Measurements from ENCODE around the gene PCNT. TPM values are rescaled to one million over a fixed set of nuclear protein-coding genes. Genes with fewer than 3 reads are reported as not detected.

The PCNT gene
- total RNA-seq, 1 donor, result 21.6 TPM

GRCh38 chr21:46411236-46411635 lies 87.3 kb downstream of the PCNT start:
- H3K4me3 ChIP-seq (ENCODE audit: low read depth, low read length), result no peak overlapping the region
- TF ChIP-seq CTCF (IDR thresholded peaks at IDR 0.05; ENCODE audit: insufficient read depth, low read depth, low read length), result no peak
- no peak for DNase-seq (ENCODE audit: low read depth)

- DNase-seq (ENCODE audit: low read depth), result no peak
- no peak for TF ChIP-seq CTCF (IDR thresholded peaks at IDR 0.05; ENCODE audit: insufficient read depth, low read depth, low read length)
- no peak overlapping the region for H3K4me3 ChIP-seq (ENCODE audit: low read depth, low read length)
These were observed 87.7 kb downstream of the PCNT start for GRCh38 chr21:46411691-46412090.

GRCh38 chr21:46412521-46413364 lies 88.8 kb downstream of the PCNT start:
- no peak overlapping the region for H3K4me3 ChIP-seq (ENCODE audit: low read depth, low read length)
- TF ChIP-seq CTCF (IDR thresholded peaks at IDR 0.05; ENCODE audit: insufficient read depth, low read depth, low read length), result no peak
- no peak for DNase-seq (ENCODE audit: low read depth)

GRCh38 chr21:46413365-46413696 lies 89.4 kb downstream of the PCNT start:
- H3K4me3 ChIP-seq (ENCODE audit: low read depth, low read length), result no peak overlapping the region
- DNase-seq (ENCODE audit: low read depth), result no peak
- TF ChIP-seq CTCF (IDR thresholded peaks at IDR 0.05; ENCODE audit: insufficient read depth, low read depth, low read length), result no peak

- H3K4me3 ChIP-seq (ENCODE audit: low read depth, low read length), result no peak overlapping the region
- DNase-seq (ENCODE audit: low read depth), result no peak
- TF ChIP-seq CTCF (IDR thresholded peaks at IDR 0.05; ENCODE audit: insufficient read depth, low read depth, low read length), result no peak
These were observed 91.0 kb downstream of the PCNT start for GRCh38 chr21:46414965-46415275.

- no peak for DNase-seq (ENCODE audit: low read depth)
- no peak overlapping the region for H3K4me3 ChIP-seq (ENCODE audit: low read depth, low read length)
- TF ChIP-seq CTCF (IDR thresholded peaks at IDR 0.05; ENCODE audit: insufficient read depth, low read depth, low read length), result no peak
These were observed 92.6 kb downstream of the PCNT start for GRCh38 chr21:46416551-46416950.
